Measurements from ENCODE around the gene COPZ2. TPM values are rescaled to one million over a fixed set of nuclear protein-coding genes. Genes with fewer than 3 reads are reported as not detected.

COPZ2 gene
- total and polyA plus RNA-seq, 9 donors = 30.1 to 99.2 (median 47.5) TPM

DNA sequence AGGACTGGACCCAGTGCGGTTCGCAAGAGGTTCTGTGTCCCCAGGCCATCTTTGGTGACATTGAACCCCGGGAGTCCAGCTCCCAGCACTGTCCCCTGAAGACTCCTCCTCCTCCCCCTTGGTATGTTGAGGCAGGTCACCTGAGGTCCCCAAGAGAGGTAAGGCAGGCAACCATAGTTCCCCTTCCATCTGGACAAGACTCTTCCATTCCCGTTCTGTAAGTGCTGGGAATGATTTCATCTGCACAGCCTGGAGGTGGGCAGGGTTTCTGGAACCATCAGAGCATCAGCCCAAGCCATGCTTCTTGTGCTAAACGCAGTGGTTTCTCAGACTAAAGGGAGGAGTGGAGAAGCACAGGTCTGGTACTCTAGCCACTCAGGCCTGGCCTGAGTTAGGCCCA, 24.9 kb downstream of the COPZ2 start:
- no peak overlapping the region for H3K27ac ChIP-seq (ENCODE audit: low read length)
- peaks cover 19% of the 10 kb centered on the region for H3K27me3 ChIP-seq (ENCODE audit: control insufficient read depth, insufficient read depth, low read length)
- no peaks in the 10 kb centered on the region for H3K9me3 ChIP-seq (replicated peaks; ENCODE audit: control insufficient read depth, low read depth, low read length)
- H3K4me3 ChIP-seq (ENCODE audit: low read length) = no peak overlapping the region
- H3K4me1 ChIP-seq (ENCODE audit: control insufficient read depth, insufficient read depth, low read length) = peaks cover 24% of the 10 kb centered on the region
- no peak for DNase-seq
- no CpG with 5 or more reads among the region's 5 CpGs for WGBS (ENCODE audit: insufficient coverage)
- H3K36me3 ChIP-seq (ENCODE audit: control insufficient read depth, insufficient read depth, low read length) = no peaks in the 10 kb centered on the region

DNA sequence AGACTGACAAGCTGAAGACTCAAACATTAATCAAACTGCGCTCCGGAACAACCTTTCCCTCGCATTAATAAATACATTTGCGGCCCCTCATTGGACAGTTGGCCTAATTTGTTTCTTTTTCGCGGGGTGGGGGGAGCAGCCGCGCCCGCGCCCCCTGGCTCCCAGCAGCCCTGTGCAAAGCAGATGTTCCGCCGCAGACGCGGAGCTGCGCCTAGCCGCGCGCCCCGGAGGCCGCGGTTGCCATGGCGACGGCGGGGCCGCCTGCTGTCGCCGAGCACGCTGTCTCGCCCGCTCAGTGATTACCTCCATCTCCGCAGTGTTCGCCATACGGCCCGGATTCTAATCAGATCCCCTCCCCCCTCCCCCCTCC, 25.5 kb downstream of the COPZ2 start:
- Histone ChIP-seq H3K36me3 (ENCODE audit: control insufficient read depth, insufficient read depth, low read length) (no peaks in the 10 kb centered on the region), H3K27ac (ENCODE audit: low read length) (no peak overlapping the region), H3K4me1 (ENCODE audit: control insufficient read depth, insufficient read depth, low read length) (peaks cover 24% of the 10 kb centered on the region), H3K27me3 (ENCODE audit: control insufficient read depth, insufficient read depth, low read length) (peaks cover 19% of the 10 kb centered on the region), H3K9me3 (replicated peaks; ENCODE audit: control insufficient read depth, low read depth, low read length) (no peaks in the 10 kb centered on the region), H3K4me3 (ENCODE audit: low read length) (peak overlapping the region; percentile 41)
- peak; percentile 68 for DNase-seq
- WGBS (ENCODE audit: insufficient coverage) = under 1% methylated on average over 19 of the region's 34 CpGs

DNA sequence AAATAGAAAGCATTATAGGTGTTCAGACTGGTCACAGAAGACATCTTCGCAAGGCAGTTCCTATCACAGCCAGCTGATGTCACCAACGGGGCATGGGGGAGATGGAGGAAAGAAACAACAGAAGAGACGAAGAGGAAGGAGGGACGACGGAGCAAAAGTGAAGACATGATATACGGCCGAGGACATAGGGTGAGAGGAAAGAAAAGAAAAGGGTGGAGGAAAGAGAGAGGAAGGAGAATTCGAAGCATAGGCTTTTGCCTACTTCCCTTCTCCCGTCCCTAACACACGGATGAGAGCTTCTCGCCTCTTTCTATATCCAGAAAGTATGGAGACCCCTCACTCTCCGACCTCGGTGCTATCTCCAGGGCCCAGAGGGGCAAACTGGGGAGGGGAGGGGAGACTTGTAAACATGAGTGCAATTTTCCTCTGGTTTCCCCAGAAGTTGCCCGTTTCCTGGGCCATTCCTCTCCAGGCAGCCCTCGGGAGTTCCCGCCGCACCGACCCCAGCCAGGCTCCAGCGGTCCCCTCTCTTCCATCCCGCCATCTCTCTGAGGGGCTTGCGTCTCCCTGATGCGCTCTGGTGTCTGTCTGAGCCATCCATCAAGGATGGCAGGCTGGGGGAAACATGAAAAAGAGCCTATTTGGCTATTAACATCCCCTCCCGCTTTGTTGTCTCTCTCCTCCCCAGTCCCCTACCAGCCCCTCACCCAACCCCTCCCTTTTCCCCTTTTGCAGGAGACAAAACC, 26.0 kb downstream of the COPZ2 start:
- DNase-seq = no peak
- H3K9me3 ChIP-seq (replicated peaks; ENCODE audit: control insufficient read depth, low read depth, low read length) = no peaks in the 10 kb centered on the region
- peaks cover 19% of the 10 kb centered on the region for H3K27me3 ChIP-seq (ENCODE audit: control insufficient read depth, insufficient read depth, low read length)
- H3K36me3 ChIP-seq (ENCODE audit: control insufficient read depth, insufficient read depth, low read length) = no peaks in the 10 kb centered on the region
- peaks cover 24% of the 10 kb centered on the region for H3K4me1 ChIP-seq (ENCODE audit: control insufficient read depth, insufficient read depth, low read length)
- 9% methylated on average over 15 of the region's 23 CpGs for WGBS (ENCODE audit: insufficient coverage)
- H3K27ac ChIP-seq (ENCODE audit: low read length) = no peak overlapping the region
- peak overlapping the region; percentile 41 for H3K4me3 ChIP-seq (ENCODE audit: low read length)

DNA sequence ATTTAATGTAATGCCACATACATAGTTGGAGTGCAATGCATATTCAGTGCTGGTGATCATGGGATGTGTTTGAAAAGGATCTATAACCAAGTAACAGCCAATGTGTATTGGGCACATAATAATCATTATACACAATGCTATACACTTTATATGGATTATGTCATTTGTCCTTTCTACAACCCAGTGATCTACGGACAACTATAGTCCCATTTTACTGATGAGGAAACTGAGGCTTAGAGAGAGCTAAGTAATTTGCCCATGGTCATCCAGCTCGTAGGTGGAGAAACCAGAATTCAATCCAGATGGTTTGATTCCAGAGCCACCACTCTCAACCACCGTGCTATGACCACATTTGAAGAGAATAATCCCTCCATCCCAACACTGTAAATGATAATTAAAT, 27.4 kb downstream of the COPZ2 start:
- peaks cover 19% of the 10 kb centered on the region for H3K27me3 ChIP-seq (ENCODE audit: control insufficient read depth, insufficient read depth, low read length)
- H3K4me1 ChIP-seq (ENCODE audit: control insufficient read depth, insufficient read depth, low read length) = peaks cover 25% of the 10 kb centered on the region
- no peak overlapping the region for H3K4me3 ChIP-seq (ENCODE audit: low read length)
- no peak overlapping the region for H3K27ac ChIP-seq (ENCODE audit: low read length)
- no peak for DNase-seq
- H3K9me3 ChIP-seq (replicated peaks; ENCODE audit: control insufficient read depth, low read depth, low read length) = no peaks in the 10 kb centered on the region
- no peaks in the 10 kb centered on the region for H3K36me3 ChIP-seq (ENCODE audit: control insufficient read depth, insufficient read depth, low read length)
- WGBS (ENCODE audit: insufficient coverage) = no CpG with 5 or more reads among the region's 3 CpGs

DNA sequence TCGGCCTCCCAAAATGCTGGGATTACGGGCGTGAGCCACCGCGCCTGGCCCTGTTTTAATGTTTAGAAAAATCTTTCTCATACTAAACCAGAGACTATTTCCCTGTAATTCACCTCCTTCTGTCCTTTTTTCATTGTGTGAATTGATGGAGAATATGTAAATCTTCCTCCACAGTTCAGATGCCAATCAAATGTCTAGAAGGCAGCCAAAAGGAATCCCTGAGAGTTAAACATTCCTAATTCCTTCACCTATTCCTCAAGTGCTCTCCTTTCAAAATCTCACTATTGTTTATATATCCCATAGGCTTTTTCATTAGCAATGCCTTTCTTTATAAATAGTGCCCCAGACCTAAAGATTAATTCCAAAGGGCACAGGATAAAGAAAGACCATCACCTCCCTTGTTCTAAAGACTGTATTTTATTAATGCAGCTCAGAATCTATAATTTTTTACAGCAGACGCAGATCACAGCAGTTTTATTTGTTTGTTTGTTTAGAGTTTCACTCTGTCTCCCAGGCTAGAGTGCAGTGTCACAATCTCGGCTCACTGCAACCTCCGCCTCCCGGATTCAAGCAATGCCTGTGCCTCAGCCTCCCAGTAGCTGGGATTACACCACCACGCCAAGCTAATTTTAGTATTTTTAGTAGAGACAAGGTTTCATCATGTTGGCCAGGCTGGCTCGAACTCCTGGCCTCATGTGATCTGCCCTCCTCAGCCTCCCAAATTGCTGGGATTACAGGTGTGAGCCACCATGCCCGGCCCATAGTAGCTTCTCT, 30.5 kb downstream of the COPZ2 start:
- Histone ChIP-seq H3K36me3 (ENCODE audit: control insufficient read depth, insufficient read depth, low read length) (no peaks in the 10 kb centered on the region), H3K27me3 (ENCODE audit: control insufficient read depth, insufficient read depth, low read length) (peaks cover 10% of the 10 kb centered on the region), H3K27ac (ENCODE audit: low read length) (no peak overlapping the region), H3K9me3 (replicated peaks; ENCODE audit: control insufficient read depth, low read depth, low read length) (no peaks in the 10 kb centered on the region), H3K4me1 (ENCODE audit: control insufficient read depth, insufficient read depth, low read length) (peaks cover 30% of the 10 kb centered on the region), H3K4me3 (ENCODE audit: low read length) (no peak overlapping the region)
- WGBS (ENCODE audit: insufficient coverage) = 90% methylated on average over 2 of the region's 12 CpGs
- DNase-seq = no peak

DNA sequence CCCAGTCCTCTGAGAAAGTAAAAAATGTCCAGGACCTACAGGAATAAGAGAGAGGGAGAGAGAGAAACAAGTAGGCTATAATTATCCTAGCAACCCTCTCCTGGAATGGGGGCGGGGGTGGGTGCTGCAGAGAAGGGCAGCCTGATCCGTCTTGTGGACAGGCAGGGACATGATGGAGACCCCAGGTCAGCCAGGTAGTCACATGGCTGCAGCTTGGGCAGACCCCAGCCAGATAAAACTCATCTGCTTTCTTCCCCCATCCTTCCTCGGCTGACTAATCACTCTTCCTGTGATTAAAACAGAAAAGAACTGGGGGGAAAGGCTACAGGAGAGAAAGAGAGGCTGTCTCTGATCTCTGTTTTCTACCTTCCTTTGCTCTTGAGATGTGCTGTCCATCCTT, 32.6 kb downstream of the COPZ2 start:
- Histone ChIP-seq H3K27me3 (ENCODE audit: control insufficient read depth, insufficient read depth, low read length) (peaks cover 3% of the 10 kb centered on the region), H3K27ac (ENCODE audit: low read length) (no peak overlapping the region), H3K36me3 (ENCODE audit: control insufficient read depth, insufficient read depth, low read length) (no peaks in the 10 kb centered on the region), H3K9me3 (replicated peaks; ENCODE audit: control insufficient read depth, low read depth, low read length) (no peaks in the 10 kb centered on the region), H3K4me3 (ENCODE audit: low read length) (no peak overlapping the region), H3K4me1 (ENCODE audit: control insufficient read depth, insufficient read depth, low read length) (peaks cover 24% of the 10 kb centered on the region)
- no CpG with 5 or more reads among the region's 3 CpGs for WGBS (ENCODE audit: insufficient coverage)
- DNase-seq = no peak

DNA sequence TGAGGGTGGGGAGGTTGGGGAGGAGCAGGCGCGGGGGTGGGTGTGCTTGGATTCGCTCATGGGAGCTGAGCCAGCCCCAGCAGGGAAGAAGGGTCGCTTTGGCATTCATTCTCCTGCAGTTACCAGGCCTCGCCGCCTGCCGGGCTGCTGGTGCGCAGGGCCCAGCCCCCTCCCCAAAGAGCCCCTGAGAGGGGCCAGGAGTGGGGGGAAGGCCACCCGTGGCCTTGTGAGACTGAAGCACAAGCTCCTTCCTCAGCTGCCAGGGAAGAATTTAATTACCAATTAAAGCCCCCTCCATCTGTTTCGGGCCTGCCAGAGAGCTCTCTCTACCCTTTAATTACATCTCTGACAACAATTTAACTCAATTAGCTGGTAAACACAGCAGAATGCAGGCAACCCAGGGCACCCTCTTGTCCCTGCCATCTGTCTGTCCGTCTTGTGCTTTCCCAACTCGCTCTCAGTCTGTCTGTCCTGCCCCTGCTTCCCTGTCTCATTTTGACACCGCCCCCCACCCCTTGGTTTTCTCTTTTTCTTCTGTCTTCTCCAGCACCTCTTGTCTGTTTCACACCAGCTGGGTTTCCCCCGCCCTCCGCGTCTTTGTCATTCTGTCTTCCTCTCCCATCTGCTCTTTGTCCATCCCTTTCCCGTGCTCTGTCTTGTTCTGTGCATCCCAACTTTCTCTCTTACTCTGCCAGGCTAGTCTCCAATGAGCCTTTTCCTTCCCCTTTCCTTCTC, 34.0 kb downstream of the COPZ2 start:
- Histone ChIP-seq H3K4me1 (ENCODE audit: control insufficient read depth, insufficient read depth, low read length) (peaks cover 24% of the 10 kb centered on the region), H3K9me3 (replicated peaks; ENCODE audit: control insufficient read depth, low read depth, low read length) (no peaks in the 10 kb centered on the region), H3K4me3 (ENCODE audit: low read length) (no peak overlapping the region), H3K27ac (ENCODE audit: low read length) (peak overlapping the region; percentile 91), H3K27me3 (ENCODE audit: control insufficient read depth, insufficient read depth, low read length) (no peaks in the 10 kb centered on the region), H3K36me3 (ENCODE audit: control insufficient read depth, insufficient read depth, low read length) (no peaks in the 10 kb centered on the region)
- 37% methylated on average over 8 of the region's 17 CpGs for WGBS (ENCODE audit: insufficient coverage)
- DNase-seq = no peak

DNA sequence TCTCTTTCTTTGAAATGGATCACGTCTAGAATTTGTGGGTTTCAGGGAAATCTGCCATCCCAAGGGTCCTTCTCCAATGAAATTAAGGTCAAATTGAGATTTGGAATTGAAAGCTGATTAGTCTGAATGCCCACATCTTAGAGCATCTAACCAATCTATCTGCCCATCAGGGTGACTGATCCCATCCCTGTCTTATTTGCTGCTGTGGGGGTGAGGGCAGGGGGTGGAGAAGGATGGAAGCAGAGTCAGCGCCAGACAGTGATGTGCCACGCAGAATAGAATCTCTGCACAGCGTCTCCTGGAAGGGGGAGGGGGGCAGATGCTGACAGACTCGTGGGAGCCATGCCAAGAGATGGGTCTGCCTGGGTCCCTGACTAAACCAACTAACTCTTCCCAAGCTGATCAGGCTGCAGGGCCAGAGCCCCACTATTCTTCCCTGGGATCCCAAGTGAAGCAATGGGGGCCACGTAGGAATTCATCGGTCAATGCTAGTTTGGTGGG, 34.6 kb downstream of the COPZ2 start:
- WGBS (ENCODE audit: insufficient coverage) = no CpG with 5 or more reads among the region's 7 CpGs
- H3K27ac ChIP-seq (ENCODE audit: low read length) = peak overlapping the region; percentile 91

DNA sequence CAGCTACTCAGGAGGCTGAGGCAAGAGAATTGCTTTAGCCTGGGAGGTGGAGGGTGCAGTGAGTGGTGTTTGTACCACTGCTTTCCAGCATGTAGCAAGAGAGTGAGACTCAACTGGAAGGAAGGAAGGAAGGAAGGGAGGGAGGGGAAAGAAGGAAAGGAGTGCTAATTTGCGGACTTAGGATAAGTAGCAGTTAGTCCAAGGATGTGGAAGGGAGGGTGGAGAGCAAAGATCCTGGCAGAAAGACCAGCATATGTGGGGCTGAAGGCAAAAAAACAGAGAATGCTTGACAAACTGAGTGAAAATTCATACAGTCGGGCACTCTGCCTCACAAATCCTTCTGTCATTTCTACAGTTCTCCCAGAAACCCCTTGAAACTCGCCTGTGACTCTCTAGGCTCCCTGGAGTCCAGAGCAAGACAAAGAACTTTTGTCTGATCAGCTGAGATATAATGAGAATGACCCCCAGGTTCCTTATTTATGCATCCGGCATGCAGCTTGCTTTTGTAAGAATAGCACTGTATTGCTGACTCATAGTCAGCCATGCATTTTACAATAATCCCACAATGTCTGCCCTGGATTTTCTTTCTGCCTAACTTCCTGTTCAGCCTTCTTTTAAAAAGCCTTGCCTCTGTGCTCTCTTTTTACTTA, 35.2 kb downstream of the COPZ2 start:
- H3K27ac ChIP-seq (ENCODE audit: low read length) = peak overlapping the region; percentile 91
- no peak overlapping the region for H3K4me3 ChIP-seq (ENCODE audit: low read length)
- H3K27me3 ChIP-seq (ENCODE audit: control insufficient read depth, insufficient read depth, low read length) = no peaks in the 10 kb centered on the region
- H3K9me3 ChIP-seq (replicated peaks; ENCODE audit: control insufficient read depth, low read depth, low read length) = no peaks in the 10 kb centered on the region
- WGBS (ENCODE audit: insufficient coverage) = 27% methylated on average over 3 of the region's 4 CpGs
- DNase-seq = peak; percentile 79
- H3K36me3 ChIP-seq (ENCODE audit: control insufficient read depth, insufficient read depth, low read length) = no peaks in the 10 kb centered on the region
- peaks cover 27% of the 10 kb centered on the region for H3K4me1 ChIP-seq (ENCODE audit: control insufficient read depth, insufficient read depth, low read length)

More for the DNA sequence above, 34.6 kb downstream of the COPZ2 start:
- Histone ChIP-seq H3K9me3 (replicated peaks; ENCODE audit: control insufficient read depth, low read depth, low read length) (no peaks in the 10 kb centered on the region), H3K27me3 (ENCODE audit: control insufficient read depth, insufficient read depth, low read length) (no peaks in the 10 kb centered on the region), H3K36me3 (ENCODE audit: control insufficient read depth, insufficient read depth, low read length) (no peaks in the 10 kb centered on the region), H3K4me3 (ENCODE audit: low read length) (no peak overlapping the region), H3K4me1 (ENCODE audit: control insufficient read depth, insufficient read depth, low read length) (peaks cover 26% of the 10 kb centered on the region)
- no peak for DNase-seq
